Endothelial cell (in vitro differentiated cells): ENCODE data around the gene CNTN4. TPM values are rescaled to one million over a fixed set of nuclear protein-coding genes. Genes with fewer than 3 reads are reported as not detected.

Source experiments
- DNase-seq: peaks from one replicate; pipeline ENCODE4 v3.0.0; 2021; ENCODE audit warnings: low spot score
- H3K27ac Mint-ChIP-seq: one replicate; pipeline ENCODE4 v1.8.0; 2021; ENCODE audit warnings: mixed read lengths, inconsistent platforms; ENCODE audit not compliant: unreplicated experiment
- H3K27me3 Mint-ChIP-seq: one replicate; pipeline ENCODE4 v1.8.0; 2021; ENCODE audit warnings: mild to moderate bottlenecking, moderate library complexity, mixed read lengths, inconsistent platforms; ENCODE audit not compliant: unreplicated experiment
- H3K36me3 Mint-ChIP-seq: one replicate; pipeline ENCODE4 v1.8.0; 2021; ENCODE audit warnings: mild to moderate bottlenecking, low read depth, mixed read lengths, inconsistent platforms; ENCODE audit not compliant: unreplicated experiment
- H3K4me1 Mint-ChIP-seq: one replicate; pipeline ENCODE4 v1.8.0; 2021; ENCODE audit warnings: mild to moderate bottlenecking, mixed read lengths, inconsistent platforms; ENCODE audit not compliant: unreplicated experiment
- H3K4me3 Mint-ChIP-seq: one replicate; pipeline ENCODE4 v1.8.0; 2021; ENCODE audit warnings: mild to moderate bottlenecking, mixed read lengths, inconsistent platforms; ENCODE audit not compliant: unreplicated experiment
- H3K9me3 Mint-ChIP-seq: one replicate; pipeline ENCODE4 v1.8.0; 2021; ENCODE audit warnings: mixed read lengths, inconsistent platforms; ENCODE audit not compliant: unreplicated experiment
- CTCF ChIP-seq: fragments of 200-600 bp; sonication (generic); IDR thresholded peaks from one replicate; pipeline ENCODE4 v1.5.0; 2021; ENCODE audit warnings: antibody characterized with exemption; ENCODE audit not compliant: unreplicated experiment
- total RNA-seq: library from RNA; stranded (reverse); fragmentation: NEBNext Ultra II Directional; extraction: Animal tissue kit (Norgen Biotek cat#: 25700); gene quantifications from one replicate; pipeline ENCODE4 v1.2.1, GENCODE V29; 2021; ENCODE audit not compliant: unreplicated experiment

The CNTN4 gene
- total RNA-seq, 1 donor from 2014 or later = not detected

- H3K27me3 Mint-ChIP-seq = peaks cover 6% of the 10 kb centered on the region
- H3K27ac Mint-ChIP-seq = no peak overlapping the region
- H3K9me3 Mint-ChIP-seq = peaks cover 45% of the 10 kb centered on the region
- H3K4me1 Mint-ChIP-seq = no peaks in the 10 kb centered on the region
- peaks cover 21% of the 10 kb centered on the region for H3K36me3 Mint-ChIP-seq
- DNase-seq = no peak
- H3K4me3 Mint-ChIP-seq = no peak overlapping the region
- TF ChIP-seq CTCF = no peak
These were observed 967.7 kb downstream of the CNTN4 start for GRCh38 chr3:3066378-3066777.

- Mint-ChIP-seq H3K9me3 (peaks cover 45% of the 10 kb centered on the region), H3K4me1 (no peaks in the 10 kb centered on the region), H3K4me3 (no peak overlapping the region), H3K36me3 (peaks cover 20% of the 10 kb centered on the region), H3K27me3 (peaks cover 6% of the 10 kb centered on the region), H3K27ac (no peak overlapping the region)
- DNase-seq = no peak
- TF ChIP-seq CTCF = no peak
These were observed 968.2 kb downstream of the CNTN4 start for GRCh38 chr3:3066910-3067309.

- TF ChIP-seq CTCF = no peak
- Mint-ChIP-seq H3K4me3 (no peak overlapping the region), H3K27me3 (peaks cover 7% of the 10 kb centered on the region), H3K4me1 (no peaks in the 10 kb centered on the region), H3K9me3 (peaks cover 38% of the 10 kb centered on the region), H3K27ac (no peak overlapping the region), H3K36me3 (peaks cover 17% of the 10 kb centered on the region)
- DNase-seq = no peak
These were observed 969.8 kb downstream of the CNTN4 start for GRCh38 chr3:3068358-3068881.

GRCh38 chr3:3069723-3070122 lies 971.1 kb downstream of the CNTN4 start:
- Mint-ChIP-seq H3K9me3 (peaks cover 41% of the 10 kb centered on the region), H3K27ac (no peak overlapping the region), H3K27me3 (peaks cover 7% of the 10 kb centered on the region), H3K4me1 (no peaks in the 10 kb centered on the region), H3K4me3 (no peak overlapping the region), H3K36me3 (peaks cover 14% of the 10 kb centered on the region)
- no peak for TF ChIP-seq CTCF
- no peak for DNase-seq

GRCh38 chr3:3071136-3071535 lies 972.5 kb downstream of the CNTN4 start:
- H3K4me1 Mint-ChIP-seq = no peaks in the 10 kb centered on the region
- peaks cover 35% of the 10 kb centered on the region for H3K9me3 Mint-ChIP-seq
- no peak for DNase-seq
- TF ChIP-seq CTCF = no peak
- H3K4me3 Mint-ChIP-seq = no peak overlapping the region
- H3K27ac Mint-ChIP-seq = no peak overlapping the region
- H3K27me3 Mint-ChIP-seq = peaks cover 7% of the 10 kb centered on the region
- H3K36me3 Mint-ChIP-seq = peaks cover 14% of the 10 kb centered on the region
